GM12878 (cell line): ENCODE measurements around the gene A3GALT2. TPM values are rescaled to one million over a fixed set of nuclear protein-coding genes. Genes with fewer than 3 reads are reported as not detected.
A peak's percentile ranks its signal among the peaks of the same experiment; 100 is the strongest.

Source experiments
- ATAC-seq: fragments of 200-7000 bp; cut with Tn5 transposase; 3 replicates; pipeline ENCODE4 v1.9.1; 2020; ENCODE audit warnings: mild to moderate bottlenecking, moderate library complexity
- BruUV-seq: library from RNA; stranded (reverse); fragments of 400-500 nt; replicated peaks from 2 replicates; lab custom pipeline; 2021; lab: Mats Ljungman, UMichigan
- CTCF ChIA-PET: fragments of 300-600 bp; sonication (Branson Sonifier 250); formaldehyde crosslinking; extraction: SDS; loops from one replicate; lab custom pipeline; 2021; ENCODE audit warnings: inconsistent platforms; lab: Yijun Ruan, JAX
- POLR2A ChIA-PET: fragments of 350-600 bp; formaldehyde crosslinking; extraction: SDS; loops from one replicate; lab custom pipeline; 2021; ENCODE audit warnings: inconsistent platforms; lab: Charles Lee
- RAD21 ChIA-PET: fragments of 300-600 bp; sonication (Branson Sonifier 250); formaldehyde crosslinking; loops from one replicate; lab custom pipeline; 2023; ENCODE audit warnings: antibody characterized with exemption; ENCODE audit not compliant: unreplicated experiment; lab: Charles Lee
- SMC1A ChIA-PET: fragments of 300-600 bp; sonication (Branson Sonifier 250); formaldehyde crosslinking; loops from one replicate; lab custom pipeline; 2023; ENCODE audit not compliant: unreplicated experiment, uncharacterized antibody; lab: Charles Lee
- DNase-seq: peaks from one replicate; pipeline ENCODE4 v3.0.0-alpha.2; 2011; ENCODE audit warnings: low read depth, low spot score
- FAIRE-seq: peaks from 3 replicates; lab custom pipeline; 2011; peaks lifted over from hg19 to GRCh38; lab: Jason Lieb, UNC
- H2AFZ ChIP-seq: 2 replicates; pipeline ENCODE4 v1.6.0; 2011; ENCODE audit warnings: low read depth, low read length, control low read depth; ENCODE audit not compliant: control insufficient read depth
- H3K27ac ChIP-seq: 2 replicates; pipeline ENCODE4 v1.5.1; 2011; ENCODE audit warnings: control low read depth; ENCODE audit not compliant: control insufficient read depth, insufficient read depth
- H3K27me3 ChIP-seq, 2 experiments: replicated peaks in 1 of 2; 2 replicates each; pipeline versions ENCODE4 v1.6.0 to v1.6.1; 2011; ENCODE audit warnings: low read length in 1 of 2; ENCODE audit not compliant: control insufficient read depth in 2 of 2, insufficient read depth in 2 of 2
- H3K36me3 ChIP-seq, 2 experiments: 2 replicates each; pipeline ENCODE4 v1.5.1; 2011; ENCODE audit warnings: low read length in 1 of 2; ENCODE audit not compliant: control insufficient read depth in 2 of 2, insufficient read depth in 2 of 2
- H3K4me1 ChIP-seq: 2 replicates; pipeline ENCODE4 v1.6.1; 2011; ENCODE audit warnings: mild to moderate bottlenecking, low read length, moderate library complexity, mixed read lengths; ENCODE audit not compliant: control insufficient read depth, insufficient read depth
- H3K4me2 ChIP-seq: 2 replicates; pipeline ENCODE4 v1.6.0; 2011; ENCODE audit warnings: control low read depth; ENCODE audit not compliant: control insufficient read depth, insufficient read depth
- H3K4me3 ChIP-seq: fragments of 200-600 bp; sonication (generic); 2 replicates; pipeline ENCODE4 v1.5.1; 2016
- H3K79me2 ChIP-seq: 2 replicates; pipeline ENCODE4 v1.6.0; 2011; ENCODE audit warnings: low read length; ENCODE audit not compliant: control insufficient read depth, insufficient read depth
- H3K9ac ChIP-seq: 2 replicates; pipeline ENCODE4 v1.8.0; 2011; ENCODE audit warnings: low read length, control low read depth, mixed read lengths; ENCODE audit not compliant: control insufficient read depth, insufficient read depth
- H3K9me3 ChIP-seq: replicated peaks from 3 replicates; pipeline ENCODE4 v1.5.1; 2011; ENCODE audit warnings: mild to moderate bottlenecking, low read length; ENCODE audit not compliant: control insufficient read depth, insufficient read depth
- H4K20me1 ChIP-seq: 2 replicates; pipeline ENCODE4 v1.6.0; 2011; ENCODE audit not compliant: control insufficient read depth, insufficient read depth
- ATF2 ChIP-seq: IDR thresholded peaks from 2 replicates; pipeline ENCODE4 v1.6.1; 2012; ENCODE audit warnings: low read length, inconsistent platforms
- JUNB ChIP-seq: IDR thresholded peaks from 2 replicates; pipeline ENCODE4 v1.6.1; 2016; ENCODE audit warnings: antibody characterized with exemption, mild to moderate bottlenecking
- POU2F2 ChIP-seq: IDR thresholded peaks from 3 replicates; pipeline ENCODE4 v1.6.1; 2011; ENCODE audit warnings: low read depth, mild to moderate bottlenecking, low read length, borderline replicate concordance
- TBL1XR1 ChIP-seq: IDR thresholded peaks from 2 replicates; pipeline ENCODE4 v1.6.1; 2012; ENCODE audit warnings: low read depth, low read length, improper control_type of control experiment
- YY1 ChIP-seq: IDR thresholded peaks from 2 replicates; pipeline ENCODE4 v1.6.1; 2011; ENCODE audit warnings: low read depth, mild to moderate bottlenecking, low read length
- WGBS: methylation state at CpG from one replicate; pipeline ENCODE4 v1.1.6; 2016; ENCODE audit warnings: low lambda C conversion rate; ENCODE audit not compliant: insufficient replicate concordance, insufficient coverage; ENCODE audit errors: missing lambda C conversion rate; 5-methylcytosine and 5-hydroxymethylcytosine counted together
- in situ Hi-C: fragments of 300-500 bp; cut with MboI; formaldehyde crosslinking; loops from 9 replicates; pipeline ENCODE4 v1.14.3; 2018; ENCODE audit warnings: mixed read lengths
- intact Hi-C: fragments of 100-400 bp; cut with micrococcal nuclease; formaldehyde crosslinking; loops from one replicate; pipeline ENCODE4 v1.14.2; 2022; ENCODE audit not compliant: unreplicated experiment
- polyA plus RNA-seq, 11 experiments: library from polyadenylated mRNA; depleted of rRNA in 4 of 11; unstranded in 6 of 11; stranded (reverse) in 5 of 11; fragments of >200 nt; fragmentation: Nextera tagmentation in 4 of 11; fragmentation: Illumina TruSeq in 1 of 11; extraction: Ambion mirVana in 4 of 11; extraction: Trizol in 1 of 11; gene quantifications; 1 replicate in 1 of 11; 2 replicates in 10 of 11; pipeline versions ENCODE4 v1.2.1 to v1.2.3, GENCODE V29; 2011 to 2016; ENCODE audit warnings: inconsistent platforms in 2 of 11, missing spikeins in 2 of 11, low read depth in 1 of 11
- total RNA-seq, 4 experiments: library from RNA; depleted of rRNA in 3 of 4; stranded (reverse); fragments of >200 nt in 3 of 4; fragmentation: Illumina TruSeq in 1 of 4; extraction: Trizol in 1 of 4; gene quantifications; 2 replicates each; pipeline versions ENCODE4 v1.2.1 to v1.2.3, GENCODE V29; 2013 to 2021
- TF ChIP-seq, protein P1 (sequence below): fragments of 450-650 bp; IDR thresholded peaks from 2 replicates; pipeline ENCODE4 v1.6.1; 2017; ENCODE audit warnings: mild to moderate bottlenecking, moderate library complexity

A3GALT2 gene
- total and polyA plus RNA-seq, 10 of the 15 experiments (the other 5 are each of a cell fraction or from before 2014, with no cell fraction given) = not detected

DNA sequence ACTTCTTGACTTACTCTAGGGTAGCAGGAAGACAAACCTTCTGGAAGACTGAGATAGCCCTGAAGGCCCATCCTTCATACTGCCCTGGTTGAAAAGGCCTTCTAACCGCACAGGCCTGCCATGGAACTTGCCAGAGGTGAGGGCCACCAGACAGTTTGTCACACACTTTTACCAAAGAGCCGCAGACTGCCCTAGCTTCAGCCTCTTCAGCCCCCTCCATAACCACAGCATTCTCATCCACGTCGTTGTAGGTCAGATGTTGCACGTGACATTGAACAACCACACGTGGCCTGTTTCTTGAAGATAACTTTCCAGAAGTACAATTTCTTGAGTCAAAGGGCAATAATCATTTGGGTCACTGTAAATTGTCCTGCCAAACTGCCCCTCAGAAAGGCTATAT, 45.7 kb downstream of the A3GALT2 start (continued):
- TF ChIP-seq, protein P1, sequence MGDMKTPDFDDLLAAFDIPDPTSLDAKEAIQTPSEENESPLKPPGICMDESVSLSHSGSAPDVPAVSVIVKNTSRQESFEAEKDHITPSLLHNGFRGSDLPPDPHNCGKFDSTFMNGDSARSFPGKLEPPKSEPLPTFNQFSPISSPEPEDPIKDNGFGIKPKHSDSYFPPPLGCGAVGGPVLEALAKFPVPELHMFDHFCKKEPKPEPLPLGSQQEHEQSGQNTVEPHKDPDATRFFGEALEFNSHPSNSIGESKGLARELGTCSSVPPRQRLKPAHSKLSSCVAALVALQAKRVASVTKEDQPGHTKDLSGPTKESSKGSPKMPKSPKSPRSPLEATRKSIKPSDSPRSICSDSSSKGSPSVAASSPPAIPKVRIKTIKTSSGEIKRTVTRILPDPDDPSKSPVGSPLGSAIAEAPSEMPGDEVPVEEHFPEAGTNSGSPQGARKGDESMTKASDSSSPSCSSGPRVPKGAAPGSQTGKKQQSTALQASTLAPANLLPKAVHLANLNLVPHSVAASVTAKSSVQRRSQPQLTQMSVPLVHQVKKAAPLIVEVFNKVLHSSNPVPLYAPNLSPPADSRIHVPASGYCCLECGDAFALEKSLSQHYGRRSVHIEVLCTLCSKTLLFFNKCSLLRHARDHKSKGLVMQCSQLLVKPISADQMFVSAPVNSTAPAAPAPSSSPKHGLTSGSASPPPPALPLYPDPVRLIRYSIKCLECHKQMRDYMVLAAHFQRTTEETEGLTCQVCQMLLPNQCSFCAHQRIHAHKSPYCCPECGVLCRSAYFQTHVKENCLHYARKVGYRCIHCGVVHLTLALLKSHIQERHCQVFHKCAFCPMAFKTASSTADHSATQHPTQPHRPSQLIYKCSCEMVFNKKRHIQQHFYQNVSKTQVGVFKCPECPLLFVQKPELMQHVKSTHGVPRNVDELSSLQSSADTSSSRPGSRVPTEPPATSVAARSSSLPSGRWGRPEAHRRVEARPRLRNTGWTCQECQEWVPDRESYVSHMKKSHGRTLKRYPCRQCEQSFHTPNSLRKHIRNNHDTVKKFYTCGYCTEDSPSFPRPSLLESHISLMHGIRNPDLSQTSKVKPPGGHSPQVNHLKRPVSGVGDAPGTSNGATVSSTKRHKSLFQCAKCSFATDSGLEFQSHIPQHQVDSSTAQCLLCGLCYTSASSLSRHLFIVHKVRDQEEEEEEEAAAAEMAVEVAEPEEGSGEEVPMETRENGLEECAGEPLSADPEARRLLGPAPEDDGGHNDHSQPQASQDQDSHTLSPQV = no peak
- TF ChIP-seq JUNB (no peak), ATF2 (no peak), TBL1XR1 (no peak), YY1 (no peak)

DNA sequence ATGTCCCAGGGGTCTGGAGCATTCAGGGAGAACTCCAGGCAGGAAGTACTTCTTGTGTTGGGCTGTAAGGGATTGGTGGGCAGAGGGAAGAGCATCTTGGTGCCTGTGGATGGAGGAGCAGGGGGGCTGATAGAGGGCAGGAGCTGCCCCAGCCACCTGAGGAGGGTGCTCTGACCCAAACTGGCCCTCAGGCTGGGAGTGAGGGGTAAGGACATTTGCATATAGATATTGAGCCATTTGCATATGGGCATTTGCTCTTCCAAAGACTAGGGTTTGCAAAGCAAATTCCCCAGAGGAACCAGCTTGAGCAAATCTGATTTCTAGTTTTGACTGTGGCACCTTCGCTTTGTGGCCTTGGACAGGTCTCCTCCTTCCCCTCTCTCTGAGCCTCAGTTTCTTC, 46.5 kb downstream of the A3GALT2 start:
- ATAC-seq = peak; percentile 38
- Histone ChIP-seq H3K79me2 (no peaks in the 10 kb centered on the region), H4K20me1 (no peaks in the 10 kb centered on the region), H3K36me3 (no peaks in the 10 kb centered on the region; a peak in 2 of 4 replicates)
- no TSS peak for BruUV-seq
- intact Hi-C loops = no loop called here
- ChIA-PET SMC1A (interaction anchor here (1.0 to 1.6 kb wide), 3 partner anchors 14 to 25 kb away, joined by 3 to 5 read pairs (median 3); no protein-coding TSS in a partner anchor), POLR2A (no interaction called here)
- TF ChIP-seq POU2F2 (peak; percentile 56; the same call in 1 of the 3 replicates), JUNB (no peak)
- TF ChIP-seq, all 136 proteins: peak for 1
- RAD21 ChIA-PET = interaction anchor here (1.3 kb wide), 1 partner anchor 21 kb away, joined by 3 read pairs; no protein-coding TSS in a partner anchor
- WGBS = 0% methylated on average over 1 of the region's 1 CpG
- FAIRE-seq = no peak
- H3K27ac ChIP-seq = no peak overlapping the region
- H3K4me1 ChIP-seq = peaks cover 6% of the 10 kb centered on the region
- H3K4me3 ChIP-seq = no peak overlapping the region
- H3K27me3 ChIP-seq = no peaks in the 10 kb centered on the region
- H3K9me3 ChIP-seq = no peaks in the 10 kb centered on the region
- no peak for DNase-seq
- H3K4me2 ChIP-seq = no peak overlapping the region; the same call in 1 of the 2 replicates
- no peak overlapping the region for H3K9ac ChIP-seq
- CTCF ChIA-PET = interaction anchor here (0.9 kb wide), 1 partner anchor 10 kb away, joined by 3 read pairs; no protein-coding TSS in a partner anchor
- in situ Hi-C loops = no loop called here
- H2AFZ ChIP-seq = no peak overlapping the region
